ENCODE results near the gene CFDP1. TPM values are rescaled to one million over a fixed set of nuclear protein-coding genes. Genes with fewer than 3 reads are reported as not detected.

The CFDP1 gene
- polyA plus RNA-seq, 1 donor (not counting 4 experiments of a cell fraction or from before 2014, with no cell fraction given) = 42.1 TPM

GRCh38 chr16:75351183-75351582 is 82.1 kb downstream of the CFDP1 start:
- Histone ChIP-seq H2AFZ (ENCODE audit: control insufficient read depth, low read length) (no peak overlapping the region), H3K9ac (ENCODE audit: control insufficient read depth, extremely low read depth, insufficient read depth, low read length) (no peak overlapping the region), H3K4me1 (ENCODE audit: control insufficient read depth, extremely low read depth, insufficient read depth, low read length) (peaks cover 11% of the 10 kb centered on the region), H3K27me3 (ENCODE audit: control insufficient read depth, extremely low read depth, insufficient read depth, low read length) (no peaks in the 10 kb centered on the region), H3K9me3 (ENCODE audit: control insufficient read depth, low read depth, low read length) (no peaks in the 10 kb centered on the region), H3K27ac (ENCODE audit: control insufficient read depth, insufficient read depth, low read length) (peak overlapping the region; percentile 3), H3K4me2 (ENCODE audit: control insufficient read depth, extremely low read depth, insufficient read depth, low read depth, low read length) (peak overlapping the region; percentile 33), H3K4me3 (ENCODE audit: control insufficient read depth in 2 of 3, extremely low read depth in 1 of 3, insufficient read depth in 2 of 3, low read depth in 1 of 3, low read length in 3 of 3) (no peak overlapping the region), H3K9me1 (ENCODE audit: control insufficient read depth, extremely low read depth, insufficient read depth, low read length) (no peaks in the 10 kb centered on the region), H3K36me3 (ENCODE audit: control insufficient read depth in 2 of 2, extremely low read depth in 1 of 2, insufficient read depth in 2 of 2, low read length in 2 of 2) (no peaks in the 10 kb centered on the region), H3K79me2 (ENCODE audit: control insufficient read depth, insufficient read depth, low read length) (no peaks in the 10 kb centered on the region), H4K20me1 (ENCODE audit: control insufficient read depth, extremely low read depth, insufficient read depth, low read length) (no peaks in the 10 kb centered on the region)
- dilution Hi-C loops (cut with MboI; ENCODE audit: extremely low pct_ligation_motif_present, low sequenced_read_pairs) = no loop called here
- TF ChIP-seq EZH2 (IDR thresholded peaks at IDR 0.05; ENCODE audit: low read length) (no peak), CTCF (optimal IDR thresholded peaks at IDR 0.05 in 1 of 3, IDR thresholded peaks at IDR 0.05 in 1 of 3, conservative IDR thresholded peaks at IDR 0.05 in 1 of 3; ENCODE audit: extremely low read depth in 1 of 3, insufficient read depth in 2 of 3, low read length in 3 of 3) (no peak)
- no peak for DNase-seq (ENCODE audit: low read depth, low spot score)
- peak; percentile 23 for FAIRE-seq

GRCh38 chr16:75345711-75346110 is 87.6 kb downstream of the CFDP1 start:
- H3K4me2 ChIP-seq (ENCODE audit: control insufficient read depth, extremely low read depth, insufficient read depth, low read depth, low read length) = no peak overlapping the region
- TF ChIP-seq EZH2 (IDR thresholded peaks at IDR 0.05; ENCODE audit: low read length) = no peak
- H3K36me3 ChIP-seq (ENCODE audit: control insufficient read depth in 2 of 2, extremely low read depth in 1 of 2, insufficient read depth in 2 of 2, low read length in 2 of 2) = peaks cover 0 to 2% of the 10 kb centered on the region in 2 experiments
- H3K79me2 ChIP-seq (ENCODE audit: control insufficient read depth, insufficient read depth, low read length) = no peaks in the 10 kb centered on the region
- dilution Hi-C loops (cut with MboI; ENCODE audit: extremely low pct_ligation_motif_present, low sequenced_read_pairs) = no loop called here
- peaks cover 2% of the 10 kb centered on the region for H3K9me1 ChIP-seq (ENCODE audit: control insufficient read depth, extremely low read depth, insufficient read depth, low read length)
- no peak overlapping the region for H2AFZ ChIP-seq (ENCODE audit: control insufficient read depth, low read length)
- H4K20me1 ChIP-seq (ENCODE audit: control insufficient read depth, extremely low read depth, insufficient read depth, low read length) = no peaks in the 10 kb centered on the region
- no peaks in the 10 kb centered on the region for H3K9me3 ChIP-seq (ENCODE audit: control insufficient read depth, low read depth, low read length)
- H3K27ac ChIP-seq (ENCODE audit: control insufficient read depth, insufficient read depth, low read length) = no peak overlapping the region
- peaks cover 30% of the 10 kb centered on the region for H3K4me1 ChIP-seq (ENCODE audit: control insufficient read depth, extremely low read depth, insufficient read depth, low read length)
- no peak overlapping the region for H3K9ac ChIP-seq (ENCODE audit: control insufficient read depth, extremely low read depth, insufficient read depth, low read length)
- H3K27me3 ChIP-seq (ENCODE audit: control insufficient read depth, extremely low read depth, insufficient read depth, low read length) = no peaks in the 10 kb centered on the region
- FAIRE-seq = no peak
- H3K4me3 ChIP-seq (ENCODE audit: control insufficient read depth in 2 of 3, extremely low read depth in 1 of 3, insufficient read depth in 2 of 3, low read depth in 1 of 3, low read length in 3 of 3) = no peak overlapping the region
- DNase-seq (ENCODE audit: low read depth, low spot score) = no peak

- Histone ChIP-seq H3K27me3 (ENCODE audit: control insufficient read depth, extremely low read depth, insufficient read depth, low read length) (no peaks in the 10 kb centered on the region), H3K9me1 (ENCODE audit: control insufficient read depth, extremely low read depth, insufficient read depth, low read length) (peaks cover 2% of the 10 kb centered on the region), H3K79me2 (ENCODE audit: control insufficient read depth, insufficient read depth, low read length) (no peaks in the 10 kb centered on the region), H3K4me2 (ENCODE audit: control insufficient read depth, extremely low read depth, insufficient read depth, low read depth, low read length) (no peak overlapping the region), H3K36me3 (ENCODE audit: control insufficient read depth in 2 of 2, extremely low read depth in 1 of 2, insufficient read depth in 2 of 2, low read length in 2 of 2) (peaks cover 2 to 4% of the 10 kb centered on the region in 2 experiments), H3K9me3 (ENCODE audit: control insufficient read depth, low read depth, low read length) (no peaks in the 10 kb centered on the region), H3K9ac (ENCODE audit: control insufficient read depth, extremely low read depth, insufficient read depth, low read length) (no peak overlapping the region), H3K27ac (ENCODE audit: control insufficient read depth, insufficient read depth, low read length) (no peak overlapping the region), H2AFZ (ENCODE audit: control insufficient read depth, low read length) (no peak overlapping the region), H4K20me1 (ENCODE audit: control insufficient read depth, extremely low read depth, insufficient read depth, low read length) (no peaks in the 10 kb centered on the region), H3K4me1 (ENCODE audit: control insufficient read depth, extremely low read depth, insufficient read depth, low read length) (peaks cover 33% of the 10 kb centered on the region), H3K4me3 (ENCODE audit: control insufficient read depth in 2 of 3, extremely low read depth in 1 of 3, insufficient read depth in 2 of 3, low read depth in 1 of 3, low read length in 3 of 3) (no peak overlapping the region)
- TF ChIP-seq CTCF (optimal IDR thresholded peaks at IDR 0.05 in 1 of 3, IDR thresholded peaks at IDR 0.05 in 1 of 3, conservative IDR thresholded peaks at IDR 0.05 in 1 of 3; ENCODE audit: extremely low read depth in 1 of 3, insufficient read depth in 2 of 3, low read length in 3 of 3) (no peak), EZH2 (IDR thresholded peaks at IDR 0.05; ENCODE audit: low read length) (no peak)
- no peak for FAIRE-seq
- no peak for DNase-seq (ENCODE audit: low read depth, low spot score)
- dilution Hi-C loops (cut with MboI; ENCODE audit: extremely low pct_ligation_motif_present, low sequenced_read_pairs) = no loop called here
These were observed 89.4 kb downstream of the CFDP1 start for GRCh38 chr16:75343941-75344340.

Measured in keratinocyte (primary cell).